ENCODE data around the gene UBAC1. TPM values are rescaled to one million over a fixed set of nuclear protein-coding genes. Genes with fewer than 3 reads are reported as not detected.

Gene UBAC1
- total and polyA plus RNA-seq, 2 experiments from 2014 or later = 35.2 to 36.4 TPM

DNA sequence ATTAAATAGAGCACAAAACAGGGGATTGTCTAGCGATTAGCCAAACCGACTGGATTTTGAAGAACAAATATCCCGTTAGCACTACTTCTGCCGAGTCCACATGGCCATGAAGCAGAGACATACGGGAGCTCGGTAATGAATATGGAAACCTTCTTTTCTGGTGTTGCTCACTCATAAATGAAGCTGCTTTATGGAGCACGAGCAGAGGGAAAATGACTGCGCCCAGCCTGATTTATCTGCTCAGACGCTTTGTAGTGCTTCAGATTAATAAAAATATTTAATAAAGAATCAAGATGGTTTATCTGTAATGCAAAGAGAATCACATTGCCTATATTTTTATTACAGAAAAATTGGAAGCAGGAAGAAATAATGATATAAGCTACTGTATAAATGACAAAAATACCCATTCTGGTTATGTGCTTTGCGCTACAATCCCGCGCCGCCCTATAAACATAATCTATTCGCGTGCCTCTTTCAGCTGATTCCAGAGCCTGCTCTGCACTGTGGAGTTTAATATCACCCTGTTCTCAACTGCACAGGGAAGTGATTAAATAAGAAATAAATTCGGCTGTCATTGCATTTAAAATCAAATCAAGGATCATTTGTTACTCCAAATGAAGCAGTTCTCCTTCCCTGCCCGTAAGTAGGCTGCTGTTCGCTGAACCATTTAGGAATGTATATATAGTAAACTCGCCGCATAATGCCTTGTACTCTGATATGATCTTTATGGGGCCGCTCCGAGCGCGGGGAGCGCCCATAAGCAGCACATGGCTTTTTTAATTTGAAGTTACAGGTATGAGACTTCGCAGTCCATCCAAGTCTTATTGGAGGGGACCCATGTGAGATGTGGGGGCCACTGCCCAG, 22.3 kb upstream of the UBAC1 start:
- no peak overlapping the region for H3K27ac ChIP-seq
- no peaks in the 10 kb centered on the region for H4K20me1 ChIP-seq (ENCODE audit: insufficient read depth, poor library complexity, severe bottlenecking)
- H3K4me1 ChIP-seq (ENCODE audit: insufficient read depth) = peaks cover 15% of the 10 kb centered on the region
- no peak overlapping the region for H3K4me2 ChIP-seq
- no peak for DNase-seq (ENCODE audit: low spot score)
- TF ChIP-seq EZH2 (IDR thresholded peaks at IDR 0.05; ENCODE audit: borderline replicate concordance) (no peak), CTCF (IDR thresholded peaks at IDR 0.05; ENCODE audit: poor library complexity) (no peak), EZH2phosphoT487 (IDR thresholded peaks at IDR 0.05; ENCODE audit: low read depth, severe bottlenecking, unreplicated experiment) (no peak)
- no peak overlapping the region for H3K4me3 ChIP-seq
- H2AFZ ChIP-seq = no peak overlapping the region
- H3K36me3 ChIP-seq (replicated peaks; ENCODE audit: insufficient read depth, low read depth) = no peaks in the 10 kb centered on the region
- WGBS (ENCODE audit: low lambda C conversion rate, missing lambda C conversion rate) = 69% methylated on average over 26 of the region's 26 CpGs
- H3K9me2 ChIP-seq (replicated peaks; ENCODE audit: insufficient read depth) = no peaks in the 10 kb centered on the region
- H3K79me2 ChIP-seq = no peaks in the 10 kb centered on the region
- peaks cover 6% of the 10 kb centered on the region for H3K27me3 ChIP-seq
- no peaks in the 10 kb centered on the region for H3K9me3 ChIP-seq (ENCODE audit: low read depth)

- Histone ChIP-seq H3K27ac (no peak overlapping the region), H3K4me2 (no peak overlapping the region), H4K20me1 (ENCODE audit: insufficient read depth, poor library complexity, severe bottlenecking) (no peaks in the 10 kb centered on the region), H3K27me3 (peaks cover 6% of the 10 kb centered on the region), H2AFZ (no peak overlapping the region), H3K4me3 (no peak overlapping the region), H3K9me3 (ENCODE audit: low read depth) (no peaks in the 10 kb centered on the region), H3K79me2 (no peaks in the 10 kb centered on the region), H3K36me3 (replicated peaks; ENCODE audit: insufficient read depth, low read depth) (no peaks in the 10 kb centered on the region), H3K9me2 (replicated peaks; ENCODE audit: insufficient read depth) (no peaks in the 10 kb centered on the region), H3K4me1 (ENCODE audit: insufficient read depth) (peaks cover 15% of the 10 kb centered on the region)
- no peak for TF ChIP-seq EZH2 (IDR thresholded peaks at IDR 0.05; ENCODE audit: borderline replicate concordance)
- no peak for TF ChIP-seq CTCF (IDR thresholded peaks at IDR 0.05; ENCODE audit: poor library complexity)
- no peak for DNase-seq (ENCODE audit: low spot score)
- 92% methylated on average over 18 of the region's 24 CpGs for WGBS (ENCODE audit: low lambda C conversion rate, missing lambda C conversion rate)
These were observed 21.5 kb upstream of the UBAC1 start for GRCh38 chr9:135982499-135983207.

- H3K9me2 ChIP-seq (replicated peaks; ENCODE audit: insufficient read depth) = no peaks in the 10 kb centered on the region
- peaks cover 23% of the 10 kb centered on the region for H3K4me1 ChIP-seq (ENCODE audit: insufficient read depth)
- H3K9me3 ChIP-seq (ENCODE audit: low read depth) = no peaks in the 10 kb centered on the region
- H3K27me3 ChIP-seq = peaks cover 6% of the 10 kb centered on the region
- 91% methylated on average over 29 of the region's 29 CpGs for whole genome bisulfite sequencing (ENCODE audit: low lambda C conversion rate, missing lambda C conversion rate)
- no peak for DNase-seq (ENCODE audit: low spot score)
- TF ChIP-seq CTCF (IDR thresholded peaks at IDR 0.05; ENCODE audit: poor library complexity) = no peak
- no peak for TF ChIP-seq EZH2phosphoT487 (IDR thresholded peaks at IDR 0.05; ENCODE audit: low read depth, severe bottlenecking, unreplicated experiment)
- no peak for TF ChIP-seq EZH2 (IDR thresholded peaks at IDR 0.05; ENCODE audit: borderline replicate concordance)
- H4K20me1 ChIP-seq (ENCODE audit: insufficient read depth, poor library complexity, severe bottlenecking) = no peaks in the 10 kb centered on the region
- H3K4me2 ChIP-seq = no peak overlapping the region
- H2AFZ ChIP-seq = no peak overlapping the region
- no peak overlapping the region for H3K4me3 ChIP-seq
- H3K79me2 ChIP-seq = no peaks in the 10 kb centered on the region
- H3K36me3 ChIP-seq (replicated peaks; ENCODE audit: insufficient read depth, low read depth) = no peaks in the 10 kb centered on the region
- H3K27ac ChIP-seq = no peak overlapping the region
These were observed 19.9 kb upstream of the UBAC1 start for GRCh38 chr9:135980926-135981630.

Data from hepatocyte (in vitro differentiated cells).